K562 (cell line): ENCODE data around the gene PLXND1. TPM values are rescaled to one million over a fixed set of nuclear protein-coding genes. Genes with fewer than 3 reads are reported as not detected.

Experiments used
- ATAC-seq: fragments of 200-7000 bp; cut with Tn5 transposase; 3 replicates; pipeline ENCODE4 v1.9.1; 2020; ENCODE audit warnings: moderate library complexity
- BruUV-seq: library from RNA; stranded (reverse); fragments of 400-500 nt; replicated peaks from 2 replicates; lab custom pipeline; 2021; lab: Mats Ljungman, UMichigan
- CTCF ChIA-PET: fragments of 300-600 bp; formaldehyde crosslinking; extraction: SDS; loops from one replicate; lab custom pipeline; 2021; ENCODE audit warnings: low intra/inter-chr PET ratio; lab: Yijun Ruan, JAX
- POLR2A ChIA-PET: fragments of 300-600, 350-650 bp; sonication (Branson Sonifier 250); formaldehyde crosslinking; extraction: SDS; loops from one replicate; lab custom pipeline; 2021; ENCODE audit warnings: antibody characterized with exemption, inconsistent platforms; lab: Yijun Ruan, JAX
- DNase-seq, 4 experiments: peaks; one replicate each; pipeline versions ENCODE4 v3.0.0 to v3.0.0-alpha.2; 2011 to 2018; ENCODE audit warnings: low spot score in 3 of 4, mixed read lengths in 3 of 4; ENCODE audit errors: extremely low read depth in 1 of 4
- FAIRE-seq: peaks from 2 replicates; lab custom pipeline; 2011; peaks lifted over from hg19 to GRCh38; lab: Jason Lieb, UNC
- H2AFZ ChIP-seq: 2 replicates; pipeline ENCODE4 v1.6.0; 2011; ENCODE audit warnings: low read depth, low read length, control low read depth, inconsistent platforms
- H3K27ac ChIP-seq: fragments of 200-600 bp; 3 replicates; pipeline ENCODE4 v1.8.0; 2011; ENCODE audit warnings: low read depth, mild to moderate bottlenecking, control low read depth, inconsistent platforms, low read length, moderate library complexity, mixed read lengths; ENCODE audit errors: extremely low read depth
- H3K27me3 ChIP-seq, 2 experiments: fragments of 300-600 bp in 1 of 2; 2 replicates in 1 of 2; 3 replicates in 1 of 2; pipeline versions ENCODE4 v1.6.0 to v1.8.0; 2011; ENCODE audit warnings: inconsistent platforms in 2 of 2, low read length in 2 of 2, mild to moderate bottlenecking in 1 of 2, mixed read lengths in 1 of 2, moderate library complexity in 1 of 2; ENCODE audit not compliant: control insufficient read depth in 2 of 2, insufficient read depth in 2 of 2
- H3K36me3 ChIP-seq: fragments of 300-600 bp; 3 replicates; pipeline ENCODE4 v1.8.0; 2011; ENCODE audit warnings: mild to moderate bottlenecking, low read length, inconsistent platforms; ENCODE audit not compliant: control insufficient read depth, insufficient read depth
- H3K4me1 ChIP-seq, 2 experiments: fragments of 200-600 bp in 1 of 2; replicated peaks in 1 of 2; 2 replicates in 1 of 2; 3 replicates in 1 of 2; pipeline versions ENCODE4 v1.5.1 to v1.8.0; 2011; ENCODE audit warnings: inconsistent platforms in 2 of 2, low read length in 2 of 2, mild to moderate bottlenecking in 1 of 2, mixed read lengths in 1 of 2, moderate library complexity in 1 of 2; ENCODE audit not compliant: control insufficient read depth in 2 of 2, insufficient read depth in 2 of 2
- H3K4me2 ChIP-seq: 2 replicates; pipeline ENCODE4 v1.6.1; 2011; ENCODE audit warnings: low read length, control low read depth, inconsistent platforms, mixed read lengths; ENCODE audit not compliant: insufficient read depth
- H3K4me3 ChIP-seq: fragments of 200-600 bp; sonication (generic), shearing (Covaris generic); 2 replicates; pipeline ENCODE4 v1.5.1; 2016; ENCODE audit warnings: control low read depth, inconsistent platforms
- H3K79me2 ChIP-seq: fragments of 200-600 bp; 3 replicates; pipeline ENCODE4 v1.8.0; 2011; ENCODE audit warnings: low read length, inconsistent platforms; ENCODE audit not compliant: control insufficient read depth, insufficient read depth
- H3K9ac ChIP-seq, 2 experiments: 2 replicates each; pipeline versions ENCODE4 v1.6.0 to v1.6.1; 2011; ENCODE audit warnings: low read depth in 2 of 2, low read length in 2 of 2, control low read depth in 1 of 2, inconsistent platforms in 1 of 2, mild to moderate bottlenecking in 1 of 2, mixed read lengths in 1 of 2; ENCODE audit not compliant: insufficient read depth in 1 of 2
- H3K9me1 ChIP-seq: one replicate; pipeline ENCODE4 v1.6.0; 2011; ENCODE audit warnings: inconsistent platforms, mild to moderate bottlenecking, low read length, moderate library complexity; ENCODE audit not compliant: control insufficient read depth, insufficient read depth
- H3K9me3 ChIP-seq: replicated peaks from 2 replicates; pipeline ENCODE4 v1.5.1; 2011; ENCODE audit warnings: low read depth, low read length, inconsistent platforms; ENCODE audit not compliant: control insufficient read depth, insufficient read depth
- H4K20me1 ChIP-seq: replicated peaks from 2 replicates; pipeline ENCODE4 v1.6.1; 2011; ENCODE audit warnings: low read length, inconsistent platforms, mixed read lengths; ENCODE audit not compliant: control insufficient read depth, insufficient read depth
- CCAR2 ChIP-seq: fragments of 200-400 bp; formaldehyde crosslinking; IDR thresholded peaks from 2 replicates; pipeline ENCODE4 v1.6.1; 2017; ENCODE audit warnings: mild to moderate bottlenecking, low read depth, low read length
- HOXB6 ChIP-seq: fragments of 250-450 bp; sonication (Bioruptor Pico); IDR thresholded peaks from 2 replicates; pipeline ENCODE4 v1.5.1; 2022; ENCODE audit warnings: mild to moderate bottlenecking, borderline replicate concordance
- MYNN ChIP-seq, 2 experiments: sonication (generic); formaldehyde crosslinking in 1 of 2; IDR thresholded peaks; 2 replicates each; pipeline versions ENCODE4 v1.5.0 to v1.6.1; 2016 to 2020; ENCODE audit warnings: antibody characterized with exemption in 1 of 2, missing genetic modification reagents in 1 of 2
- PTTG1 ChIP-seq: fragments of 450-650 bp; IDR thresholded peaks from 2 replicates; pipeline ENCODE4 v1.6.1; 2016; ENCODE audit warnings: low read depth, mild to moderate bottlenecking, missing genetic modification characterization, missing compliant biosample characterization
- SAP30 ChIP-seq: fragments of 200-600 bp; sonication (generic); IDR thresholded peaks from 2 replicates; pipeline ENCODE4 v1.6.1; 2012; ENCODE audit warnings: borderline replicate concordance, low read depth, mild to moderate bottlenecking, moderate library complexity, low read length, control low read depth, inconsistent platforms; ENCODE audit not compliant: insufficient read depth, poor library complexity, severe bottlenecking
- WGBS: fragments of 100-300 bp; shearing (Covaris generic); methylation state at CpG from one replicate; pipeline ENCODE4 v1.1.6; 2016; ENCODE audit warnings: low coverage, mixed read lengths; ENCODE audit not compliant: insufficient coverage; ENCODE audit errors: missing lambda C conversion rate; 5-methylcytosine and 5-hydroxymethylcytosine counted together
- in situ Hi-C: fragments of 300-500 bp; cut with MboI; formaldehyde crosslinking; loops from 4 replicates; pipeline ENCODE4 v1.15.0; 2018; ENCODE audit warnings: inconsistent platforms, mixed read lengths
- intact Hi-C: fragments of 100-400 bp; cut with micrococcal nuclease; formaldehyde crosslinking; loops from 2 replicates; pipeline ENCODE4 v1.14.2; 2022
- polyA plus RNA-seq, 8 experiments: library from polyadenylated mRNA; depleted of rRNA in 4 of 8; stranded (reverse) in 5 of 8; unstranded in 3 of 8; fragments of >200 nt; fragmentation: Nextera tagmentation in 2 of 8; fragmentation: Illumina TruSeq in 1 of 8; extraction: Ambion mirVana in 2 of 8; extraction: Trizol in 1 of 8; gene quantifications; 2 replicates each; pipeline versions ENCODE4 v1.2.1 to v1.2.3, GENCODE V29; 2011 to 2014; ENCODE audit warnings: inconsistent platforms in 1 of 8, missing spikeins in 1 of 8
- total RNA-seq, 7 experiments: library from RNA; depleted of rRNA in 6 of 7; stranded (reverse); fragments of >200 nt in 6 of 7; fragmentation: Illumina TruSeq in 2 of 7; extraction: Trizol in 2 of 7; gene quantifications; 2 replicates each; pipeline versions ENCODE4 v1.2.1 to v1.2.3, GENCODE V29; 2011 to 2021; ENCODE audit warnings: low replicate concordance in 1 of 7
- TF ChIP-seq, protein P1 (sequence below): fragments of 150-350 bp; conservative IDR thresholded peaks from 2 replicates; pipeline ENCODE4 v1.6.1; 2014; ENCODE audit warnings: low read length
- TF ChIP-seq, protein P2 (sequence below): fragments of 450-650 bp; IDR thresholded peaks from one replicate; pipeline ENCODE4 v1.6.1; 2018; ENCODE audit warnings: mild to moderate bottlenecking, moderate library complexity; ENCODE audit not compliant: partially characterized antibody

Gene PLXND1
- total and polyA plus RNA-seq, 9 of the 15 experiments (the other 6 are each of a cell fraction or from before 2014, with no cell fraction given), result 0.34 to 28.8 (median 14.0) TPM

DNA sequence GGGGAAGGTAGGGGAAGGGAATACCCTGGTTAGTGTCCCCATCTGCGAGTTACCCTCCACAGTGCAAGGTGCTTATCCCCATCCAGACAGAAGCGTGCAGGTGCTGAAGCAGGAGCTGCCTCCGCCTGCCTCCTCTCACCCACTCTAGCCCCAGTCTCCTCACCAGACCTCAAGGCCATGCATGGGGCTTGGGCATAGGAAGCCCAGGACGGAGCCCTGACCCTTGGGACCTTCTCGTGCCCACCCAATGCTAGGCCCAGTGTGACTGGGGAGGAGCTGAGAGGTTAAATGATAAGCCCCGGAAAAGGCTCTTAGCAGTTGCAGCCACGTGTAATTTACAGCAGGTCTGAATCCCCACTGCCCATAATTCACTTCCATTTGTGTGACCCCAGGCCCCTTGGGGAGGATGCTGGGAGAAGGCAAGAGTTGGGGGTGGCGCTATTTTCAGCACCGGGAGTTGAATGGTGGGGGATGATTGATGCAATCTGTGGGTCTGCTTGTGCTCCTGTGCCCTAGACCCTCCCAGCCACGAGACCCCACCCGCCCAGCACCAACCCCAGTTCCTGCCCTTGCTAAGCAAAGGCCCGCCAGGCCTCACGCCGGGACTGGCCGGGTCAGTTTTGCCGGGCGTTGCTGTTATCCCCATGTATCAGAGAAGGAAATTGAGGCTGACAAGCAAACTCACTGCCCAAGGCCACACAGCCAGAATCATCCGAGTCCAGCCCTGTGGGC, 14.5 kb upstream of the PLXND1 start:
- H3K9ac ChIP-seq, result no peak overlapping the region
- H3K4me3 ChIP-seq, result no peak overlapping the region
- no peak overlapping the region for H3K4me2 ChIP-seq
- H2AFZ ChIP-seq, result no peak overlapping the region
- no peaks in the 10 kb centered on the region for H4K20me1 ChIP-seq
- H3K27me3 ChIP-seq, result no peaks in the 10 kb centered on the region
- no peaks in the 10 kb centered on the region for H3K36me3 ChIP-seq
- peaks cover under 1 to 53% of the 10 kb centered on the region in 2 experiments; a peak in 4 of 5 replicates for H3K4me1 ChIP-seq
- BruUV-seq, result no TSS peak
- no peak for TF ChIP-seq PTTG1 (tag)
- no peak for TF ChIP-seq HOXB6 (CRISPR knock-in tag)
- TF ChIP-seq SAP30, result no peak
- TF ChIP-seq CCAR2, result no peak
- TF ChIP-seq, protein P1, sequence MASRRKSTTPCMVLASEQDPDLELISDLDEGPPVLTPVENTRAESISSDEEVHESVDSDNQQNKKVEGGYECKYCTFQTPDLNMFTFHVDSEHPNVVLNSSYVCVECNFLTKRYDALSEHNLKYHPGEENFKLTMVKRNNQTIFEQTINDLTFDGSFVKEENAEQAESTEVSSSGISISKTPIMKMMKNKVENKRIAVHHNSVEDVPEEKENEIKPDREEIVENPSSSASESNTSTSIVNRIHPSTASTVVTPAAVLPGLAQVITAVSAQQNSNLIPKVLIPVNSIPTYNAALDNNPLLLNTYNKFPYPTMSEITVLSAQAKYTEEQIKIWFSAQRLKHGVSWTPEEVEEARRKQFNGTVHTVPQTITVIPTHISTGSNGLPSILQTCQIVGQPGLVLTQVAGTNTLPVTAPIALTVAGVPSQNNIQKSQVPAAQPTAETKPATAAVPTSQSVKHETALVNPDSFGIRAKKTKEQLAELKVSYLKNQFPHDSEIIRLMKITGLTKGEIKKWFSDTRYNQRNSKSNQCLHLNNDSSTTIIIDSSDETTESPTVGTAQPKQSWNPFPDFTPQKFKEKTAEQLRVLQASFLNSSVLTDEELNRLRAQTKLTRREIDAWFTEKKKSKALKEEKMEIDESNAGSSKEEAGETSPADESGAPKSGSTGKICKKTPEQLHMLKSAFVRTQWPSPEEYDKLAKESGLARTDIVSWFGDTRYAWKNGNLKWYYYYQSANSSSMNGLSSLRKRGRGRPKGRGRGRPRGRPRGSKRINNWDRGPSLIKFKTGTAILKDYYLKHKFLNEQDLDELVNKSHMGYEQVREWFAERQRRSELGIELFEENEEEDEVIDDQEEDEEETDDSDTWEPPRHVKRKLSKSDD, result no peak
- no peak for TF ChIP-seq MYNN (IDR thresholded peaks at IDR 0.05)
- no peak for TF ChIP-seq MYNN (CRISPR knock-in tag; IDR thresholded peaks at IDR 0.05)
- TF ChIP-seq, protein P2, sequence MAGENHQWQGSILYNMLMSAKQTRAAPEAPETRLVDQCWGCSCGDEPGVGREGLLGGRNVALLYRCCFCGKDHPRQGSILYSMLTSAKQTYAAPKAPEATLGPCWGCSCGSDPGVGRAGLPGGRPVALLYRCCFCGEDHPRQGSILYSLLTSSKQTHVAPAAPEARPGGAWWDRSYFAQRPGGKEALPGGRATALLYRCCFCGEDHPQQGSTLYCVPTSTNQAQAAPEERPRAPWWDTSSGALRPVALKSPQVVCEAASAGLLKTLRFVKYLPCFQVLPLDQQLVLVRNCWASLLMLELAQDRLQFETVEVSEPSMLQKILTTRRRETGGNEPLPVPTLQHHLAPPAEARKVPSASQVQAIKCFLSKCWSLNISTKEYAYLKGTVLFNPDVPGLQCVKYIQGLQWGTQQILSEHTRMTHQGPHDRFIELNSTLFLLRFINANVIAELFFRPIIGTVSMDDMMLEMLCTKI, result no peak
- WGBS, result 73% methylated on average over 15 of the region's 18 CpGs
- H3K79me2 ChIP-seq, result no peaks in the 10 kb centered on the region
- H3K9me3 ChIP-seq, result no peaks in the 10 kb centered on the region
- intact Hi-C loops (no loop called here), in situ Hi-C loops (no loop called here)
- CTCF ChIA-PET, result no interaction called here
- no peaks in the 10 kb centered on the region for H3K9me1 ChIP-seq
- no peak overlapping the region for H3K27ac ChIP-seq
- POLR2A ChIA-PET, result interaction anchor here (1.1 kb wide), 1 partner anchor 11 kb away, joined by 3 read pairs; no protein-coding TSS in a partner anchor
- DNase-seq (peak in 1 of 4 experiments; percentile 2), FAIRE-seq (no peak), ATAC-seq (no peak)
